HG02884 (cell line): ENCODE data around the gene JPH3.

Experiments
- ATAC-seq: cut with Tn5 transposase; IDR thresholded peaks from one replicate; pipeline ENCODE4 v1.9.1; 2021; ENCODE audit warnings: mild to moderate bottlenecking, moderate library complexity; ENCODE audit not compliant: unreplicated experiment

The JPH3 gene

GRCh38 chr16:87602001-87602775 lies at the start of gene JPH3:
Gene JPH3 (plus strand): TSS chr16:87602508. CDS start chr16:87603147, 639 bp downstream.
- no peak for ATAC-seq

- no peak for ATAC-seq
Measured at GRCh38 chr16:87552772-87553573, 49.3 kb upstream of the JPH3 start.

- no peak for ATAC-seq
Measured at GRCh38 chr16:87554754-87555427, 47.4 kb upstream of the JPH3 start.

GRCh38 chr16:87555647-87556046 lies 46.7 kb upstream of the JPH3 start:
- no peak for ATAC-seq

GRCh38 chr16:87556941-87557459 lies 45.3 kb upstream of the JPH3 start:
- ATAC-seq = no peak

- no peak for ATAC-seq
Measured at GRCh38 chr16:87558682-87559081, 43.6 kb upstream of the JPH3 start.

GRCh38 chr16:87559945-87560344 lies 42.4 kb upstream of the JPH3 start:
- no peak for ATAC-seq

GRCh38 chr16:87560428-87561199 lies 41.7 kb upstream of the JPH3 start:
- no peak for ATAC-seq

GRCh38 chr16:87561200-87562105 lies 40.9 kb upstream of the JPH3 start:
- ATAC-seq = no peak

- no peak for ATAC-seq
Measured at GRCh38 chr16:87562201-87562600, 40.1 kb upstream of the JPH3 start.

- no peak for ATAC-seq
Measured at GRCh38 chr16:87563022-87563421, 39.3 kb upstream of the JPH3 start.

- no peak for ATAC-seq
Measured at GRCh38 chr16:87563714-87564523, 38.4 kb upstream of the JPH3 start.

GRCh38 chr16:87564524-87564778 lies 37.9 kb upstream of the JPH3 start:
- ATAC-seq = no peak

- no peak for ATAC-seq
Measured at GRCh38 chr16:87569601-87570571, 32.4 kb upstream of the JPH3 start.

- no peak for ATAC-seq
Measured at GRCh38 chr16:87570572-87570937, 31.8 kb upstream of the JPH3 start.

GRCh38 chr16:87570938-87571867 lies 31.1 kb upstream of the JPH3 start:
- ATAC-seq = no peak

GRCh38 chr16:87571868-87572244 lies 30.5 kb upstream of the JPH3 start:
- no peak for ATAC-seq
